HCT116 (cell line): ENCODE measurements around the gene CCSER1. TPM values are rescaled to one million over a fixed set of nuclear protein-coding genes. Genes with fewer than 3 reads are reported as not detected.

Experiments used
- ATAC-seq: fragments of 200-7000 bp; cut with Tn5 transposase; 2 replicates; pipeline ENCODE4 v1.9.1; 2020; ENCODE audit warnings: mild to moderate bottlenecking, moderate library complexity
- BruUV-seq: library from RNA; stranded (reverse); fragments of 400-500 nt; replicated peaks from 2 replicates; lab custom pipeline; 2021; lab: Mats Ljungman, UMichigan
- CTCF ChIA-PET: fragments of 300-600 bp; sonication (Branson Sonifier 250); formaldehyde crosslinking; loops from one replicate; lab custom pipeline; 2021; ENCODE audit warnings: antibody characterized with exemption; lab: Charles Lee
- POLR2A ChIA-PET: fragments of 300-600, 350-600 bp; sonication (Branson Sonifier 250); formaldehyde crosslinking; loops from one replicate; lab custom pipeline; 2021; ENCODE audit warnings: antibody characterized with exemption; lab: Charles Lee
- RAD21 ChIA-PET, 2 experiments: fragments of 300-600 bp; sonication (Branson Sonifier 250); formaldehyde crosslinking; loops; one replicate each; lab custom pipeline; 2023; ENCODE audit warnings: low total read pairs in 2 of 2; ENCODE audit not compliant: uncharacterized antibody in 2 of 2, unreplicated experiment in 2 of 2, low non-redundant PET in 1 of 2; lab: Charles Lee
- DNase-seq: peaks from one replicate; pipeline ENCODE4 v3.0.0-alpha.2; 2010; ENCODE audit warnings: low read depth, low spot score
- H2AFZ ChIP-seq: fragments of 200-600 bp; shearing (Covaris generic), sonication (generic); 2 replicates; pipeline ENCODE4 v1.6.1; 2017; ENCODE audit warnings: low read depth, mixed run types, mixed read lengths, antibody characterized with exemption, low read length; ENCODE audit not compliant: poor library complexity, severe bottlenecking
- H3K27ac ChIP-seq: 2 replicates; pipeline ENCODE4 v1.5.1; 2012; ENCODE audit warnings: low read depth, low read length
- H3K27me3 ChIP-seq: fragments of 200-600 bp; sonication (generic); 2 replicates; pipeline ENCODE4 v1.6.1; 2016; ENCODE audit warnings: mixed run types, low read length, mixed read lengths; ENCODE audit not compliant: insufficient read depth
- H3K36me3 ChIP-seq, 2 experiments: fragments of 200-500 bp in 1 of 2; fragments of 200-600 bp in 1 of 2; sonication (Bioruptor generic) in 1 of 2; sonication (generic) in 1 of 2; 2 replicates each; pipeline versions ENCODE4 v1.5.1 to v1.6.1; 2014 to 2016; ENCODE audit warnings: low read length in 2 of 2, inconsistent platforms in 1 of 2, mixed read lengths in 1 of 2, mixed run types in 1 of 2; ENCODE audit not compliant: insufficient read depth in 2 of 2, control insufficient read depth in 1 of 2
- H3K4me1 ChIP-seq, 2 experiments: fragments of 200-600 bp in 1 of 2; sonication (generic) in 1 of 2; 2 replicates each; pipeline versions ENCODE4 v1.5.1 to v1.6.1; 2012 to 2017; ENCODE audit warnings: low read length in 2 of 2, inconsistent platforms in 1 of 2, mild to moderate bottlenecking in 1 of 2, mixed read lengths in 1 of 2, mixed run types in 1 of 2, moderate library complexity in 1 of 2; ENCODE audit not compliant: insufficient read depth in 2 of 2, control insufficient read depth in 1 of 2
- H3K4me2 ChIP-seq: fragments of 200-600 bp; sonication (generic); 2 replicates; pipeline ENCODE4 v1.6.1; 2017; ENCODE audit warnings: mixed run types, low read length, mixed read lengths
- H3K4me3 ChIP-seq, 2 experiments: fragments of 200-600 bp in 1 of 2; sonication (generic) in 1 of 2; replicated peaks in 1 of 2; 2 replicates each; pipeline ENCODE4 v1.5.1; 2011 to 2016; ENCODE audit warnings: low read length in 2 of 2, control low read depth in 1 of 2, low read depth in 1 of 2, mild to moderate bottlenecking in 1 of 2, mixed read lengths in 1 of 2, mixed run types in 1 of 2
- H3K79me2 ChIP-seq: fragments of 200-600 bp; sonication (generic); 2 replicates; pipeline ENCODE4 v1.6.1; 2017; ENCODE audit warnings: mild to moderate bottlenecking, mixed run types, low read length, moderate library complexity, mixed read lengths; ENCODE audit not compliant: insufficient read depth
- H3K9ac ChIP-seq: fragments of 200-600 bp; sonication (generic); 2 replicates; pipeline ENCODE4 v1.6.1; 2016; ENCODE audit warnings: low read length, mixed read lengths
- H3K9me2 ChIP-seq: fragments of 200-600 bp; sonication (generic), shearing (Covaris generic); 2 replicates; pipeline ENCODE4 v1.6.1; 2017; ENCODE audit warnings: mixed run types, mild to moderate bottlenecking, moderate library complexity; ENCODE audit not compliant: insufficient read depth
- H3K9me3 ChIP-seq, 2 experiments: fragments of 200-500 bp in 1 of 2; fragments of 200-600 bp in 1 of 2; sonication (Bioruptor generic) in 1 of 2; sonication (generic) in 1 of 2; 2 replicates each; pipeline ENCODE4 v1.6.1; 2014 to 2017; ENCODE audit warnings: low read length in 2 of 2, mixed read lengths in 2 of 2, inconsistent platforms in 1 of 2, low read depth in 1 of 2, mild to moderate bottlenecking in 1 of 2, mixed run types in 1 of 2, moderate library complexity in 1 of 2; ENCODE audit not compliant: control insufficient read depth in 1 of 2, insufficient read depth in 1 of 2
- H4K20me1 ChIP-seq: fragments of 200-600 bp; sonication (generic), shearing (Covaris generic); 2 replicates; pipeline ENCODE4 v1.6.1; 2017; ENCODE audit warnings: mixed run types, mild to moderate bottlenecking, moderate library complexity; ENCODE audit not compliant: insufficient read depth
- CEBPB ChIP-seq: IDR thresholded peaks from 2 replicates; pipeline ENCODE4 v1.6.1; 2012; ENCODE audit warnings: low read depth
- ELF1 ChIP-seq: IDR thresholded peaks from 2 replicates; pipeline ENCODE4 v1.6.1; 2012; ENCODE audit warnings: low read depth, borderline replicate concordance
- EZH2 ChIP-seq: fragments of 200-600 bp; sonication (generic); IDR thresholded peaks from 2 replicates; pipeline ENCODE4 v1.6.1; 2017; ENCODE audit warnings: antibody characterized with exemption, mixed run types
- POLR2A ChIP-seq: IDR thresholded peaks from 2 replicates; pipeline ENCODE4 v1.7.0; 2011; ENCODE audit warnings: borderline replicate concordance; ENCODE audit not compliant: insufficient read depth, insufficient read length; ENCODE audit errors: extremely low read depth
- POLR2AphosphoS5 ChIP-seq: IDR thresholded peaks from 2 replicates; pipeline ENCODE4 v1.6.1; 2011; ENCODE audit warnings: mild to moderate bottlenecking, low read depth, low read length, moderate library complexity
- SIN3A ChIP-seq: IDR thresholded peaks from 2 replicates; pipeline ENCODE4 v1.6.1; 2012; ENCODE audit warnings: low read depth
- SP1 ChIP-seq: IDR thresholded peaks from 2 replicates; pipeline ENCODE4 v1.6.1; 2012; ENCODE audit warnings: low read depth
- YY1 ChIP-seq: IDR thresholded peaks from 2 replicates; pipeline ENCODE4 v1.6.1; 2011; ENCODE audit warnings: low read length, low read depth, moderate library complexity, mild to moderate bottlenecking; ENCODE audit not compliant: insufficient replicate concordance; ENCODE audit errors: extremely low read depth
- intact Hi-C: fragments of 100-400 bp; cut with micrococcal nuclease; formaldehyde crosslinking; loops from 2 replicates; pipeline ENCODE4 v1.10.0; 2022
- total RNA-seq: library from RNA; stranded (reverse); gene quantifications from one replicate; pipeline ENCODE4 v1.2.1, GENCODE V29; 2021; ENCODE audit not compliant: unreplicated experiment
- TF ChIP-seq, protein P1 (sequence below): IDR thresholded peaks from 2 replicates; pipeline ENCODE4 v1.6.1; 2012
- TF ChIP-seq, protein P2 (sequence below): IDR thresholded peaks from 2 replicates; pipeline ENCODE4 v1.6.1; 2011; ENCODE audit warnings: mild to moderate bottlenecking, low read length, moderate library complexity; ENCODE audit not compliant: insufficient replicate concordance; ENCODE audit errors: extremely low read depth

The CCSER1 gene
- total RNA-seq, 1 experiment from 2014 or later: 6.7 TPM

DNA sequence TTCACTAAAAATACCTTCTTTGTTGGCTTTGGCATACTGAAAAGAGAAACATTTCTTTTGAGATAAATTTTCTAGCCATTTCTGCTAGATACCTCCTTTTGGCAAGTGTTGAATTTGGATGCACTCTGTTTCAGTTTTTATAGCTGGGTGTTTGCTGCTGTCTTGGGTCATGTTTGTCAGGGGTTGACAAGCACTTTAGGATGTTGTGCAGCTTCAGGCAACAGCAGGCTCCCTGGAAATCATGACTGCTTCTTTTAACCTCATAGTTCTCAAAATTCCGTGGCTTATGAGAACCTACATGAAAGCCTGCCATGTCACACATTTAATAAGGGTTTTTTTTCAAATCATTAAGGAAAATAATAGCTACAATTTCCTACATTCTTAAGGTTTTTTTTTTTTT lies 36.7 kb downstream of the CCSER1 start:
- BruUV-seq: no TSS peak
- intact Hi-C loops: no loop called here
- ChIA-PET POLR2A (no interaction called here), RAD21 (no interaction called here), CTCF (no interaction called here)
- Histone ChIP-seq H3K4me2 (no peak overlapping the region), H3K4me3 (no peak overlapping the region), H4K20me1 (no peaks in the 10 kb centered on the region), H3K79me2 (no peaks in the 10 kb centered on the region; the same call in 1 of the 2 replicates), H3K36me3 (no peaks in the 10 kb centered on the region), H3K9me2 (no peaks in the 10 kb centered on the region), H3K27ac (no peak overlapping the region), H2AFZ (no peak overlapping the region), H3K9ac (no peak overlapping the region), H3K4me1 (peaks cover 3 to 6% of the 10 kb centered on the region in 2 experiments; a peak in 1 of 4 replicates), H3K9me3 (no peaks in the 10 kb centered on the region), H3K27me3 (no peaks in the 10 kb centered on the region)
- TF ChIP-seq SIN3A: no peak
- TF ChIP-seq, protein P1, sequence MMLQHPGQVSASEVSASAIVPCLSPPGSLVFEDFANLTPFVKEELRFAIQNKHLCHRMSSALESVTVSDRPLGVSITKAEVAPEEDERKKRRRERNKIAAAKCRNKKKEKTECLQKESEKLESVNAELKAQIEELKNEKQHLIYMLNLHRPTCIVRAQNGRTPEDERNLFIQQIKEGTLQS: no peak
- TF ChIP-seq YY1: no peak
- TF ChIP-seq POLR2A: no peak
- no peak for TF ChIP-seq SP1
- TF ChIP-seq ELF1: no peak
- ATAC-seq: no peak
- no peak for DNase-seq

DNA sequence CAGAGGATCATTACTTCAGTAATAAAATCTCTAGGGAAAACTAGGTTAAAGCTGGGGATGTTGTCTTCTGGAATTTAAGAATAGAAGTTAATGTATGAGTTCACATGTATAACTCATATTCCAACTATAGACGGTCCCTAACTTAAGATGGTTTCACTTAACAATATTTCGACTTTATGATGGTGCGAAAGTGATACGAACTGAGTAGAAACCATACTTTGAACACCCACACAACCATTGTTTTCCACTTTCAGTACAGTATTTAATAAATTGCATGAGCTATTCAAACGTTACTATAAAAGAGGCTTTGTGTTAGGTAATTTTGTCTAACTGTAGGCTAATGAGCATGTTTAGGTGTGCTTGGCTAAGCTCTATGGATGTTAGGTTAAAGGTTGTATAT lies 38.7 kb downstream of the CCSER1 start:
- no peak overlapping the region for H3K27ac ChIP-seq
- H3K9ac ChIP-seq: no peak overlapping the region
- CTCF ChIA-PET: no interaction called here
- no peak overlapping the region for H3K4me3 ChIP-seq
- H3K4me2 ChIP-seq: no peak overlapping the region
- POLR2A ChIA-PET: no interaction called here
- intact Hi-C loops: no loop called here
- H3K36me3 ChIP-seq: no peaks in the 10 kb centered on the region
- ATAC-seq (no peak), DNase-seq (no peak)
- no peak for TF ChIP-seq POLR2AphosphoS5
- TF ChIP-seq ELF1: no peak
- TF ChIP-seq, protein P2, sequence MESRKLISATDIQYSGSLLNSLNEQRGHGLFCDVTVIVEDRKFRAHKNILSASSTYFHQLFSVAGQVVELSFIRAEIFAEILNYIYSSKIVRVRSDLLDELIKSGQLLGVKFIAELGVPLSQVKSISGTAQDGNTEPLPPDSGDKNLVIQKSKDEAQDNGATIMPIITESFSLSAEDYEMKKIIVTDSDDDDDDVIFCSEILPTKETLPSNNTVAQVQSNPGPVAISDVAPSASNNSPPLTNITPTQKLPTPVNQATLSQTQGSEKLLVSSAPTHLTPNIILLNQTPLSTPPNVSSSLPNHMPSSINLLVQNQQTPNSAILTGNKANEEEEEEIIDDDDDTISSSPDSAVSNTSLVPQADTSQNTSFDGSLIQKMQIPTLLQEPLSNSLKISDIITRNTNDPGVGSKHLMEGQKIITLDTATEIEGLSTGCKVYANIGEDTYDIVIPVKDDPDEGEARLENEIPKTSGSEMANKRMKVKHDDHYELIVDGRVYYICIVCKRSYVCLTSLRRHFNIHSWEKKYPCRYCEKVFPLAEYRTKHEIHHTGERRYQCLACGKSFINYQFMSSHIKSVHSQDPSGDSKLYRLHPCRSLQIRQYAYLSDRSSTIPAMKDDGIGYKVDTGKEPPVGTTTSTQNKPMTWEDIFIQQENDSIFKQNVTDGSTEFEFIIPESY: no peak
- TF ChIP-seq EZH2: no peak
- TF ChIP-seq SP1: no peak
- TF ChIP-seq CEBPB: no peak
- TF ChIP-seq, protein P1: no peak
- no peaks in the 10 kb centered on the region; the same call in 1 of the 2 replicates for H3K79me2 ChIP-seq
- H2AFZ ChIP-seq: no peak overlapping the region
- RAD21 ChIA-PET: no interaction called here
- H3K27me3 ChIP-seq: no peaks in the 10 kb centered on the region
- H3K9me2 ChIP-seq: no peaks in the 10 kb centered on the region
- 0 out of 4 replicates have a peak, but pooled peaks cover 3 to 4% of the 10 kb centered on the region in 2 experiments for H3K4me1 ChIP-seq
- BruUV-seq: no TSS peak
- no peaks in the 10 kb centered on the region for H4K20me1 ChIP-seq
- no peaks in the 10 kb centered on the region for H3K9me3 ChIP-seq
